HEK293 (cell line): ENCODE results near the gene ANKRD33B.

Experiments
- CTCF ChIA-PET: fragments of 350-600 bp; formaldehyde crosslinking; extraction: SDS; loops from one replicate; lab custom pipeline; 2021; ENCODE audit warnings: antibody characterized with exemption; lab: Yijun Ruan, JAX
- POLR2A ChIA-PET: fragments of 300-600 bp; formaldehyde crosslinking; extraction: SDS; loops from one replicate; lab custom pipeline; 2020; ENCODE audit warnings: antibody characterized with exemption, inconsistent platforms; lab: Yijun Ruan, JAX
- H3K27ac ChIP-seq: fragments of 200-500 bp; sonication (Bioruptor generic); 2 replicates; pipeline ENCODE4 v1.5.1; 2014; ENCODE audit warnings: low read depth, low read length, control low read depth, inconsistent platforms; ENCODE audit errors: extremely low read depth
- H3K36me3 ChIP-seq, 2 experiments: fragments of 200-500 bp in 1 of 2; sonication (Bioruptor generic) in 1 of 2; 1 replicate in 1 of 2; 2 replicates in 1 of 2; pipeline ENCODE4 v1.5.1; 2014 to 2017; ENCODE audit warnings: inconsistent platforms in 2 of 2, low read length in 2 of 2; ENCODE audit not compliant: control insufficient read depth in 2 of 2, insufficient read depth in 1 of 2
- H3K4me1 ChIP-seq: fragments of 200-500 bp; sonication (Bioruptor generic); 2 replicates; pipeline ENCODE4 v1.5.1; 2014; ENCODE audit warnings: mild to moderate bottlenecking, low read length, inconsistent platforms; ENCODE audit not compliant: control insufficient read depth, insufficient read depth
- H3K4me3 ChIP-seq: 2 replicates; pipeline ENCODE4 v1.5.1; 2011; ENCODE audit warnings: low read depth, mild to moderate bottlenecking, control low read depth, low read length, moderate library complexity
- H3K9me3 ChIP-seq: fragments of 200-500 bp; sonication (Bioruptor generic); 2 replicates; pipeline ENCODE4 v1.5.1; 2014; ENCODE audit warnings: low read depth, low read length, inconsistent platforms; ENCODE audit not compliant: control insufficient read depth, insufficient read depth
- FEZF1 ChIP-seq: fragments of 450-650 bp; formaldehyde crosslinking; IDR thresholded peaks from 2 replicates; pipeline ENCODE4 v1.5.1; 2016; ENCODE audit warnings: missing biosample characterization, missing genetic modification characterization
- INSM2 ChIP-seq: fragments of 450-650 bp; formaldehyde crosslinking; IDR thresholded peaks from 2 replicates; pipeline ENCODE4 v1.5.1; 2016; ENCODE audit warnings: missing biosample characterization, missing genetic modification characterization
- MYNN ChIP-seq: fragments of 450-650 bp; formaldehyde crosslinking; IDR thresholded peaks from 2 replicates; pipeline ENCODE4 v1.5.1; 2016; ENCODE audit warnings: missing biosample characterization, missing genetic modification characterization, borderline replicate concordance
- SCRT1 ChIP-seq: fragments of 450-650 bp; formaldehyde crosslinking; IDR thresholded peaks from 2 replicates; pipeline ENCODE4 v1.5.1; 2016; ENCODE audit warnings: missing biosample characterization, missing genetic modification characterization, borderline replicate concordance
- SETDB1 ChIP-seq: IDR thresholded peaks from one replicate; pipeline ENCODE4 v1.6.1; 2017; ENCODE audit warnings: mild to moderate bottlenecking, low read length, moderate library complexity, mixed read lengths; ENCODE audit not compliant: insufficient read length
- ZBTB1 ChIP-seq: fragments of 450-650 bp; formaldehyde crosslinking; IDR thresholded peaks from 2 replicates; pipeline ENCODE4 v1.5.1; 2016; ENCODE audit warnings: missing biosample characterization, missing genetic modification characterization
- ZBTB10 ChIP-seq: fragments of 450-650 bp; formaldehyde crosslinking; IDR thresholded peaks from 2 replicates; pipeline ENCODE4 v1.5.1; 2016; ENCODE audit warnings: missing biosample characterization, missing genetic modification characterization
- ZFHX2 ChIP-seq: fragments of 450-650 bp; formaldehyde crosslinking; conservative IDR thresholded peaks from 2 replicates; pipeline ENCODE4 v1.5.1; 2016; ENCODE audit warnings: missing biosample characterization, missing genetic modification characterization
- ZFP3 ChIP-seq: fragments of 450-650 bp; formaldehyde crosslinking; IDR thresholded peaks from 2 replicates; pipeline ENCODE4 v1.5.1; 2016; ENCODE audit warnings: low read depth, missing biosample characterization, missing genetic modification characterization
- ZIC2 ChIP-seq: fragments of 450-650 bp; formaldehyde crosslinking; IDR thresholded peaks from 2 replicates; pipeline ENCODE4 v1.5.1; 2016; ENCODE audit warnings: missing biosample characterization, missing genetic modification characterization
- ZNF132 ChIP-seq: fragments of 450-650 bp; formaldehyde crosslinking; IDR thresholded peaks from 2 replicates; pipeline ENCODE4 v1.5.1; 2017; ENCODE audit warnings: missing biosample characterization, missing genetic modification characterization, borderline replicate concordance
- ZNF155 ChIP-seq: fragments of 450-650 bp; formaldehyde crosslinking; IDR thresholded peaks from 2 replicates; pipeline ENCODE4 v1.5.1; 2016; ENCODE audit warnings: missing biosample characterization, missing genetic modification characterization
- ZNF214 ChIP-seq: fragments of 450-650 bp; formaldehyde crosslinking; IDR thresholded peaks from 2 replicates; pipeline ENCODE4 v1.5.1; 2017; ENCODE audit warnings: missing biosample characterization, mild to moderate bottlenecking, missing genetic modification characterization, borderline replicate concordance
- ZNF311 ChIP-seq: fragments of 450-650 bp; formaldehyde crosslinking; IDR thresholded peaks from 2 replicates; pipeline ENCODE4 v1.5.1; 2017; ENCODE audit warnings: missing biosample characterization, missing genetic modification characterization, borderline replicate concordance
- ZNF350 ChIP-seq: fragments of 450-650 bp; formaldehyde crosslinking; IDR thresholded peaks from 2 replicates; pipeline ENCODE4 v1.5.0; 2017; ENCODE audit warnings: missing biosample characterization, mild to moderate bottlenecking, missing genetic modification characterization
- ZNF37A ChIP-seq: fragments of 450-650 bp; IDR thresholded peaks from 2 replicates; pipeline ENCODE4 v1.5.1; 2018; ENCODE audit warnings: missing biosample characterization, missing genetic modification characterization
- ZNF423 ChIP-seq: fragments of 450-650 bp; formaldehyde crosslinking; IDR thresholded peaks from 2 replicates; pipeline ENCODE4 v1.5.1; 2016; ENCODE audit warnings: missing biosample characterization, missing genetic modification characterization
- ZNF560 ChIP-seq: fragments of 450-650 bp; formaldehyde crosslinking; IDR thresholded peaks from 2 replicates; pipeline ENCODE4 v1.5.1; 2017; ENCODE audit warnings: missing biosample characterization, missing genetic modification characterization, borderline replicate concordance
- ZNF600 ChIP-seq: fragments of 450-650 bp; formaldehyde crosslinking; IDR thresholded peaks from 2 replicates; pipeline ENCODE4 v1.5.1; 2016; ENCODE audit warnings: missing biosample characterization, missing genetic modification characterization
- ZNF621 ChIP-seq: fragments of 450-650 bp; formaldehyde crosslinking; IDR thresholded peaks from 2 replicates; pipeline ENCODE4 v1.5.1; 2017; ENCODE audit warnings: missing biosample characterization, missing genetic modification characterization
- ZNF626 ChIP-seq: fragments of 450-650 bp; sonication (Bioruptor Pico); formaldehyde crosslinking; IDR thresholded peaks from 2 replicates; pipeline ENCODE4 v1.5.1; 2018; ENCODE audit warnings: missing biosample characterization, missing genetic modification characterization, inconsistent platforms
- ZNF677 ChIP-seq: fragments of 450-650 bp; IDR thresholded peaks from 2 replicates; pipeline ENCODE4 v1.5.0; 2018; ENCODE audit warnings: missing biosample characterization, mild to moderate bottlenecking, missing genetic modification characterization, moderate library complexity
- ZNF792 ChIP-seq: fragments of 450-650 bp; formaldehyde crosslinking; IDR thresholded peaks from 2 replicates; pipeline ENCODE4 v1.5.1; 2016; ENCODE audit warnings: missing biosample characterization, missing genetic modification characterization
- ZNF830 ChIP-seq: fragments of 450-650 bp; IDR thresholded peaks from 2 replicates; pipeline ENCODE4 v1.5.0; 2018; ENCODE audit warnings: missing biosample characterization, missing genetic modification characterization, low read depth, mild to moderate bottlenecking, moderate library complexity
- ZSCAN23 ChIP-seq: fragments of 450-650 bp; formaldehyde crosslinking; IDR thresholded peaks from 2 replicates; pipeline ENCODE4 v1.5.1; 2016; ENCODE audit warnings: missing biosample characterization, missing genetic modification characterization
- TF ChIP-seq, protein P1 (sequence below): fragments of 450-650 bp; formaldehyde crosslinking; IDR thresholded peaks from 2 replicates; pipeline ENCODE4 v1.5.1; 2016; ENCODE audit warnings: missing biosample characterization, missing genetic modification characterization

The ANKRD33B gene

DNA sequence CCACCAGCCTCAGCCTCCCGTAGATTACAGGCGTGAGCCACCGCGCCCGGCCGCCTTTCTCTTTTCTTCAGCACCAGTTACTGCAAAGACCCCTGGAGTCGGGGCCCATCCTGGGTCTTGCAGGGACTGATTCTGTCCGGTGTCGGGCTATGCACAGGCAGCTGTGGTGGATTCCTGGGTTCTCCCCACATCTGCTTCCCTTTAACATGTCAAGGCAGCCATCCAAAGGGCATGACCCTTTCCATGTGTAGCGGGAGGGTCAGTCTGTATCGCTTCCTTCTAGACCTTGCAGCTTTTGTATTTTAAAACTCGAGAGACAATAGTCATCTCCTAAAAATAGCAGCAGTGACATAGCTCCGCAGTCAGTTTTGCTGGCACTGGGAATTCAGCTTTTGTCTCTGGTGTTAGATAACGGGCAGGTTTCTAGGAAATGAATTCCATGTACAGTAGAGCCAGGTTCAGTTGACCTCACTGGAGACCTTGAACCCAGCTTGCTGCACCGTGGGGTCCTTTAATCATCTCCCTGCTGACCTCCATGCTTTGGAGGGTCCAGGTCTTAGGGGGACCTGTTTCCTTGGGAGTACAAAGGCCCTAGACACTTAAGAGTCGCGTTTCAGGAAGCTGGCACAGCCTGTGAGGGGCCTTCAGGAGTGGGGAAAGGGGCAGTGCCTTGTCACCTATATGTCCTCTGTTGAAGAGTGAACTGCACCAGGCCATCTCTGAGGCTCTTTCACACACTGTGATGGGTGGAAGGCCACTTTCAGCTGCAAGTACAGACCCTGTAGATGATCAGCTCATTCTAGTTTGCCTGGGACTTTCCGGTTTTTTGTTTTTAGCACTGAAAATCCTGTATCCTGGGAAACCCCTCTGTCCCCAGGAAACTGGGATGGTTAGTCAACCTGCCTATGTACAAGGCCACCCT is 13.8 kb downstream of the ANKRD33B start:
- POLR2A ChIA-PET = interaction anchor here (1.0 to 1.7 kb wide), 3 partner anchors 14 to 92 kb away, joined by 4 to 7 read pairs (median 4); partner anchors contain the start of gene ANKRD33B
- no peak overlapping the region for H3K27ac ChIP-seq
- H3K4me3 ChIP-seq = no peak overlapping the region
- CTCF ChIA-PET = interaction anchor here (0.6 to 1.7 kb wide), 5 partner anchors 10 to 124 kb away, joined by 3 to 12 read pairs (median 3); no protein-coding TSS in a partner anchor
- no peaks in the 10 kb centered on the region for H3K9me3 ChIP-seq
- peaks cover 3% of the 10 kb centered on the region; the same call in 1 of the 2 replicates for H3K4me1 ChIP-seq
- no peaks in the 10 kb centered on the region for H3K36me3 ChIP-seq
- TF ChIP-seq ZNF626 (tag by site-specific recombination) (no peak), ZIC2 (no peak), SCRT1 (tag by site-specific recombination) (no peak), ZNF37A (tag by site-specific recombination) (no peak), ZSCAN23 (tag by site-specific recombination) (no peak), MYNN (tag by site-specific recombination) (no peak), FEZF1 (no peak), INSM2 (tag by site-specific recombination) (no peak), ZNF423 (tag by site-specific recombination) (no peak), ZNF350 (tag by site-specific recombination) (no peak), ZNF830 (tag by site-specific recombination) (no peak), ZNF792 (tag by site-specific recombination) (no peak)
- TF ChIP-seq, all 188 proteins: peak for 0

- H3K36me3 ChIP-seq = no peaks in the 10 kb centered on the region
- H3K4me3 ChIP-seq = no peak overlapping the region
- CTCF ChIA-PET = interaction anchor here (0.6 to 1.5 kb wide), 4 partner anchors 10 to 125 kb away, joined by 3 to 12 read pairs (median 3); no protein-coding TSS in a partner anchor
- H3K9me3 ChIP-seq = no peaks in the 10 kb centered on the region
- TF ChIP-seq ZNF621 (tag by site-specific recombination) = no peak
- TF ChIP-seq, protein P1, sequence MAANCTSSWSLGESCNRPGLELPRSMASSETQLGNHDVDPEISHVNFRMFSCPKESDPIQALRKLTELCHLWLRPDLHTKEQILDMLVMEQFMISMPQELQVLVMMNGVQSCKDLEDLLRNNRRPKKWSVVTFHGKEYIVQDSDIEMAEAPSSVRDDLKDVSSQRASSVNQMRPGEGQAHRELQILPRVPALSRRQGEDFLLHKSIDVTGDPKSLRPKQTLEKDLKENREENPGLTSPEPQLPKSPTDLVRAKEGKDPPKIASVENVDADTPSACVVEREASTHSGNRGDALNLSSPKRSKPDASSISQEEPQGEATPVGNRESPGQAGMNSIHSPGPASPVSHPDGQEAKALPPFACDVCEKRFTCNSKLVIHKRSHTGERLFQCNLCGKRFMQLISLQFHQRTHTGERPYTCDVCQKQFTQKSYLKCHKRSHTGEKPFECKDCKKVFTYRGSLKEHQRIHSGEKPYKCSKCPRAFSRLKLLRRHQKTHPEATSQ (tag by site-specific recombination) = no peak
- no peak for TF ChIP-seq ZNF311 (tag by site-specific recombination)
- TF ChIP-seq ZNF155 (tag by site-specific recombination) = no peak
- H3K4me1 ChIP-seq = peaks cover 4% of the 10 kb centered on the region
- H3K27ac ChIP-seq = no peak overlapping the region
- POLR2A ChIA-PET = interaction anchor here (1.0 to 1.7 kb wide), 2 partner anchors 14 to 93 kb away, joined by 4 to 7 read pairs; partner anchors contain the start of gene ANKRD33B
Measured at GRCh38 chr5:10578293-10578665, 14.4 kb downstream of the ANKRD33B start.

GRCh38 chr5:10578869-10579268 is 15.0 kb downstream of the ANKRD33B start:
- POLR2A ChIA-PET = no interaction called here
- H3K27ac ChIP-seq = no peak overlapping the region
- peaks cover 10% of the 10 kb centered on the region for H3K4me1 ChIP-seq
- no peaks in the 10 kb centered on the region for H3K36me3 ChIP-seq
- no peaks in the 10 kb centered on the region for H3K9me3 ChIP-seq
- H3K4me3 ChIP-seq = no peak overlapping the region
- CTCF ChIA-PET = interaction anchor here (0.6 to 1.1 kb wide), 3 partner anchors 48 to 51 kb away, joined by 3 to 4 read pairs (median 4); no protein-coding TSS in a partner anchor
- TF ChIP-seq SETDB1 = no peak
- no peak for TF ChIP-seq ZNF600 (tag by site-specific recombination)
- no peak for TF ChIP-seq ZNF214 (tag by site-specific recombination)
- TF ChIP-seq ZBTB10 = no peak
- TF ChIP-seq ZFHX2 (tag by site-specific recombination) = no peak
- no peak for TF ChIP-seq ZFP3 (tag by site-specific recombination)
- TF ChIP-seq ZNF132 (tag by site-specific recombination) = no peak
- no peak for TF ChIP-seq ZNF677 (tag by site-specific recombination)
- no peak for TF ChIP-seq ZNF560 (tag by site-specific recombination)
- no peak for TF ChIP-seq ZBTB1 (tag by site-specific recombination)
